SK-N-SH treated with all-trans-retinoic acid at 6 μM for 48 hours (cell line): ENCODE data around the gene SLC35B1.
A peak's percentile ranks its signal among the peaks of the same experiment; 100 is the strongest.

Source experiments
- ATAC-seq: fragments of 200-7000 bp; cut with Tn5 transposase; 3 replicates; pipeline ENCODE4 v1.9.1; 2020; ENCODE audit warnings: mild to moderate bottlenecking, moderate library complexity
- ARNTL ChIP-seq: fragments of 450-650 bp; formaldehyde crosslinking; IDR thresholded peaks from 2 replicates; pipeline ENCODE4 v1.5.0; 2020; ENCODE audit warnings: low read depth, mild to moderate bottlenecking, moderate library complexity, borderline replicate concordance
- BACH2 ChIP-seq: fragments of 250-450 bp; sonication (Bioruptor Pico); IDR thresholded peaks from 2 replicates; pipeline ENCODE4 v1.9.0; 2021; ENCODE audit warnings: mild to moderate bottlenecking, borderline replicate concordance
- CSDC2 ChIP-seq: fragments of 250-450 bp; sonication (Bioruptor Pico); IDR thresholded peaks from 2 replicates; pipeline ENCODE4 v1.5.0; 2020; ENCODE audit warnings: mild to moderate bottlenecking, moderate library complexity
- ESRRG ChIP-seq: fragments of 250-450 bp; sonication (Bioruptor Pico); IDR thresholded peaks from 2 replicates; pipeline ENCODE4 v1.6.1; 2021; ENCODE audit warnings: mild to moderate bottlenecking
- ISL1 ChIP-seq: fragments of 250-450 bp; sonication (Bioruptor Pico); IDR thresholded peaks from 2 replicates; pipeline ENCODE4 v2.1.2; 2022; ENCODE audit warnings: mild to moderate bottlenecking, moderate library complexity
- OSR1 ChIP-seq: fragments of 250-450 bp; sonication (Bioruptor Pico); IDR thresholded peaks from 2 replicates; pipeline ENCODE4 v1.8.0; 2022; ENCODE audit warnings: moderate library complexity, mild to moderate bottlenecking, inconsistent platforms
- POU6F1 ChIP-seq: fragments of 250-450 bp; sonication (Bioruptor Pico); IDR thresholded peaks from 2 replicates; pipeline ENCODE4 v1.8.0; 2021; ENCODE audit warnings: low read depth, mild to moderate bottlenecking, moderate library complexity, borderline replicate concordance
- PPARA ChIP-seq: fragments of 250-450 bp; sonication (Bioruptor Pico); IDR thresholded peaks from 2 replicates; pipeline ENCODE4 v1.5.0; 2020; ENCODE audit warnings: mild to moderate bottlenecking, borderline replicate concordance
- RARB ChIP-seq: fragments of 250-450 bp; sonication (Bioruptor Pico); IDR thresholded peaks from 2 replicates; pipeline ENCODE4 v1.8.0; 2021; ENCODE audit warnings: mild to moderate bottlenecking, moderate library complexity
- TOX ChIP-seq: fragments of 250-450 bp; sonication (Bioruptor Pico); IDR thresholded peaks from 2 replicates; pipeline ENCODE4 v1.8.0; 2021; ENCODE audit warnings: mild to moderate bottlenecking, moderate library complexity, borderline replicate concordance
- ZC3H10 ChIP-seq: fragments of 250-450 bp; sonication (Bioruptor Pico); IDR thresholded peaks from 2 replicates; pipeline ENCODE4 v1.5.1; 2021; ENCODE audit warnings: mild to moderate bottlenecking, moderate library complexity
- ZFP3 ChIP-seq: fragments of 250-450 bp; sonication (Bioruptor Pico); IDR thresholded peaks from 2 replicates; pipeline ENCODE4 v1.5.0; 2020; ENCODE audit warnings: mild to moderate bottlenecking, moderate library complexity
- ZNF565 ChIP-seq: fragments of 450-650 bp; formaldehyde crosslinking; conservative IDR thresholded peaks from 2 replicates; pipeline ENCODE4 v1.5.0; 2020; ENCODE audit warnings: low read depth, mild to moderate bottlenecking, moderate library complexity
- ZNF8 ChIP-seq: fragments of 450-650 bp; formaldehyde crosslinking; IDR thresholded peaks from 2 replicates; pipeline ENCODE4 v1.5.0; 2020; ENCODE audit warnings: mild to moderate bottlenecking, moderate library complexity
- TF ChIP-seq, protein P1 (sequence below): fragments of 250-450 bp; sonication (Bioruptor Pico); IDR thresholded peaks from 2 replicates; pipeline ENCODE4 v1.5.1; 2021; ENCODE audit warnings: mild to moderate bottlenecking, moderate library complexity
- TF ChIP-seq, protein P2 (sequence below): fragments of 250-450 bp; sonication (Bioruptor Pico); IDR thresholded peaks from 2 replicates; pipeline ENCODE4 v1.5.1; 2020; ENCODE audit warnings: low read depth, mild to moderate bottlenecking, moderate library complexity
- TF ChIP-seq, protein P3 (sequence below): fragments of 250-450 bp; sonication (Bioruptor Pico); IDR thresholded peaks from 2 replicates; pipeline ENCODE4 v1.5.0; 2020; ENCODE audit warnings: mild to moderate bottlenecking, moderate library complexity
- TF ChIP-seq, protein P4 (sequence below): fragments of 250-450 bp; sonication (Bioruptor Pico); IDR thresholded peaks from 2 replicates; pipeline ENCODE4 v1.8.0; 2020; ENCODE audit warnings: mild to moderate bottlenecking, moderate library complexity, borderline replicate concordance

Gene SLC35B1

DNA sequence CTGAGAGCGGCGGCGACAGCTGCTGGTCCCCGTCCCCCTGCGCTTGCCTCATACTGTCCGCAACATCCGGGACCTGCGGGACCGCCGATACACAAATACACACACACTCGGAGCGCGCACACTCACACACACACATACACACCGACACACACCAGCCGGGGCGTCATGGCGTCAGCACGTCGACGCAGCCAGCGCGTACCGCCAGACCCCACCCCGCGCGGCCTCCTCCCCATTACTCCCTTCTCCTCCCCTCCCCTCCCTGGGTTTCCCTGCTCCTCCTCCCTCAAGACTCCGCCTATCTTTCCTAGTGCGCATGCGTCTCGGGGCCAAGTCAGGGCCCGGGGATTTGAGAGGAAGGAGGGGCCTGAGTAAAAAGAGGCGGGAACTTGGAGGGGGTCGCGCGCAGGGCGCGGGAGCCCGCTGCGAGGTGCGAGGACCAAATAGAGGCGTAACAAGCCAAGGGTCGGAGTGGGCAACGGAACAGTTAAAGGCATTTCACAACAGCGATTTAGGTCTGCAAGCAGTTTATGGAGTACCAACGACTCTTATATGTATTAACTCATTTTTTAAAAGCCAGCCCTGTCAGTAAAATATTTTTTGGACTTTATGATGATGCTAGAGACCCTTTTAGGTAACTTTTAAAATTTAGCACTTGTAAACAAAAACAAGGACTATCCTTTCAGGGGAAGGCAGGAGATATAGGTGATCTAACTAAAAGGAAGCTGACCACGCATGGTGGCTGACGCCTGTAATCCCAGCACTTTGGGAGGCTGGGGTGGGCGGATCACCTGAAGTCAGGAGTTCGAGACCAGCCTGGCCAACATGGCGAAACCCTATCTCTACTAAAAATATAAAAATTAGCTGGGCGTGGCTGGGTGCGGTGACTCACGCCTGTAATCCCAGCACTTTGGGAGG, 29.6 kb downstream of the SLC35B1 start, which contains the start of gene SPOP:
Gene SPOP (minus strand): TSS at position 165 of the 915 bp plus-strand sequence. CDS start 55,287 bp downstream, outside the sequence.
- TF ChIP-seq ESRRG (CRISPR knock-in tag) (no peak), ZC3H10 (no peak), PPARA (no peak), RARB (CRISPR knock-in tag) (no peak), CSDC2 (no peak), TOX (CRISPR knock-in tag) (no peak), ISL1 (CRISPR knock-in tag) (no peak), POU6F1 (no peak), ZNF8 (CRISPR knock-in tag) (no peak)
- TF ChIP-seq, protein P1, sequence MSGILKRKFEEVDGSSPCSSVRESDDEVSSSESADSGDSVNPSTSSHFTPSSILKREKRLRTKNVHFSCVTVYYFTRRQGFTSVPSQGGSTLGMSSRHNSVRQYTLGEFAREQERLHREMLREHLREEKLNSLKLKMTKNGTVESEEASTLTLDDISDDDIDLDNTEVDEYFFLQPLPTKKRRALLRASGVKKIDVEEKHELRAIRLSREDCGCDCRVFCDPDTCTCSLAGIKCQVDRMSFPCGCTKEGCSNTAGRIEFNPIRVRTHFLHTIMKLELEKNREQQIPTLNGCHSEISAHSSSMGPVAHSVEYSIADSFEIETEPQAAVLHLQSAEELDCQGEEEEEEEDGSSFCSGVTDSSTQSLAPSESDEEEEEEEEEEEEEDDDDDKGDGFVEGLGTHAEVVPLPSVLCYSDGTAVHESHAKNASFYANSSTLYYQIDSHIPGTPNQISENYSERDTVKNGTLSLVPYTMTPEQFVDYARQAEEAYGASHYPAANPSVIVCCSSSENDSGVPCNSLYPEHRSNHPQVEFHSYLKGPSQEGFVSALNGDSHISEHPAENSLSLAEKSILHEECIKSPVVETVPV (CRISPR knock-in tag), result no peak
- TF ChIP-seq, protein P2, sequence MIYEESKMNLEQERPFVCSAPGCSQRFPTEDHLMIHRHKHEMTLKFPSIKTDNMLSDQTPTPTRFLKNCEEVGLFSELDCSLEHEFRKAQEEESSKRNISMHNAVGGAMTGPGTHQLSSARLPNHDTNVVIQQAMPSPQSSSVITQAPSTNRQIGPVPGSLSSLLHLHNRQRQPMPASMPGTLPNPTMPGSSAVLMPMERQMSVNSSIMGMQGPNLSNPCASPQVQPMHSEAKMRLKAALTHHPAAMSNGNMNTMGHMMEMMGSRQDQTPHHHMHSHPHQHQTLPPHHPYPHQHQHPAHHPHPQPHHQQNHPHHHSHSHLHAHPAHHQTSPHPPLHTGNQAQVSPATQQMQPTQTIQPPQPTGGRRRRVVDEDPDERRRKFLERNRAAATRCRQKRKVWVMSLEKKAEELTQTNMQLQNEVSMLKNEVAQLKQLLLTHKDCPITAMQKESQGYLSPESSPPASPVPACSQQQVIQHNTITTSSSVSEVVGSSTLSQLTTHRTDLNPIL, result no peak
- TF ChIP-seq, protein P3, sequence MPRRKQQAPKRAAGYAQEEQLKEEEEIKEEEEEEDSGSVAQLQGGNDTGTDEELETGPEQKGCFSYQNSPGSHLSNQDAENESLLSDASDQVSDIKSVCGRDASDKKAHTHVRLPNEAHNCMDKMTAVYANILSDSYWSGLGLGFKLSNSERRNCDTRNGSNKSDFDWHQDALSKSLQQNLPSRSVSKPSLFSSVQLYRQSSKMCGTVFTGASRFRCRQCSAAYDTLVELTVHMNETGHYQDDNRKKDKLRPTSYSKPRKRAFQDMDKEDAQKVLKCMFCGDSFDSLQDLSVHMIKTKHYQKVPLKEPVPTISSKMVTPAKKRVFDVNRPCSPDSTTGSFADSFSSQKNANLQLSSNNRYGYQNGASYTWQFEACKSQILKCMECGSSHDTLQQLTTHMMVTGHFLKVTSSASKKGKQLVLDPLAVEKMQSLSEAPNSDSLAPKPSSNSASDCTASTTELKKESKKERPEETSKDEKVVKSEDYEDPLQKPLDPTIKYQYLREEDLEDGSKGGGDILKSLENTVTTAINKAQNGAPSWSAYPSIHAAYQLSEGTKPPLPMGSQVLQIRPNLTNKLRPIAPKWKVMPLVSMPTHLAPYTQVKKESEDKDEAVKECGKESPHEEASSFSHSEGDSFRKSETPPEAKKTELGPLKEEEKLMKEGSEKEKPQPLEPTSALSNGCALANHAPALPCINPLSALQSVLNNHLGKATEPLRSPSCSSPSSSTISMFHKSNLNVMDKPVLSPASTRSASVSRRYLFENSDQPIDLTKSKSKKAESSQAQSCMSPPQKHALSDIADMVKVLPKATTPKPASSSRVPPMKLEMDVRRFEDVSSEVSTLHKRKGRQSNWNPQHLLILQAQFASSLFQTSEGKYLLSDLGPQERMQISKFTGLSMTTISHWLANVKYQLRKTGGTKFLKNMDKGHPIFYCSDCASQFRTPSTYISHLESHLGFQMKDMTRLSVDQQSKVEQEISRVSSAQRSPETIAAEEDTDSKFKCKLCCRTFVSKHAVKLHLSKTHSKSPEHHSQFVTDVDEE (CRISPR knock-in tag), result no peak; the same call in 1 of the 2 replicates
- peak; percentile 91 for ATAC-seq

GRCh38 chr17:49677134-49677932, 30.4 kb downstream of the SLC35B1 start:
- peak; percentile 86 for ATAC-seq
- TF ChIP-seq ZFP3, result peak; percentile 97
- no peak for TF ChIP-seq BACH2
- TF ChIP-seq, protein P4, sequence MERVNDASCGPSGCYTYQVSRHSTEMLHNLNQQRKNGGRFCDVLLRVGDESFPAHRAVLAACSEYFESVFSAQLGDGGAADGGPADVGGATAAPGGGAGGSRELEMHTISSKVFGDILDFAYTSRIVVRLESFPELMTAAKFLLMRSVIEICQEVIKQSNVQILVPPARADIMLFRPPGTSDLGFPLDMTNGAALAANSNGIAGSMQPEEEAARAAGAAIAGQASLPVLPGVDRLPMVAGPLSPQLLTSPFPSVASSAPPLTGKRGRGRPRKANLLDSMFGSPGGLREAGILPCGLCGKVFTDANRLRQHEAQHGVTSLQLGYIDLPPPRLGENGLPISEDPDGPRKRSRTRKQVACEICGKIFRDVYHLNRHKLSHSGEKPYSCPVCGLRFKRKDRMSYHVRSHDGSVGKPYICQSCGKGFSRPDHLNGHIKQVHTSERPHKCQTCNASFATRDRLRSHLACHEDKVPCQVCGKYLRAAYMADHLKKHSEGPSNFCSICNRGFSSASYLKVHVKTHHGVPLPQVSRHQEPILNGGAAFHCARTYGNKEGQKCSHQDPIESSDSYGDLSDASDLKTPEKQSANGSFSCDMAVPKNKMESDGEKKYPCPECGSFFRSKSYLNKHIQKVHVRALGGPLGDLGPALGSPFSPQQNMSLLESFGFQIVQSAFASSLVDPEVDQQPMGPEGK (CRISPR knock-in tag), result 0 out of 2 replicates have a peak, but pooled peaks have one; percentile 54
- no peak for TF ChIP-seq TOX (CRISPR knock-in tag)

- no peak for ATAC-seq
- no peak for TF ChIP-seq CSDC2
- no peak for TF ChIP-seq ZNF565 (CRISPR knock-in tag)
- TF ChIP-seq PPARA, result no peak
- no peak for TF ChIP-seq ZC3H10
- no peak for TF ChIP-seq ARNTL (CRISPR knock-in tag)
- TF ChIP-seq OSR1, result no peak
- TF ChIP-seq, protein P4 (CRISPR knock-in tag), result no peak
Observed at GRCh38 chr17:49676276-49676868, 31.4 kb downstream of the SLC35B1 start.
